Activated naive CD4-positive, alpha-beta T cell treated with Interleukin-2 at 50 U/mL for 16 hours (primary cell): ENCODE results near the gene CENATAC.
"Not testable (repeated sequence)": the region's sequence is repeated elsewhere in the genome, so short reads cannot be mapped to it uniquely, and the experiment has no call there.

ENCODE experiments used
- DNase-seq: peaks from one replicate; pipeline ENCODE4 v3.0.0-alpha.2; 2020

CENATAC gene

DNA sequence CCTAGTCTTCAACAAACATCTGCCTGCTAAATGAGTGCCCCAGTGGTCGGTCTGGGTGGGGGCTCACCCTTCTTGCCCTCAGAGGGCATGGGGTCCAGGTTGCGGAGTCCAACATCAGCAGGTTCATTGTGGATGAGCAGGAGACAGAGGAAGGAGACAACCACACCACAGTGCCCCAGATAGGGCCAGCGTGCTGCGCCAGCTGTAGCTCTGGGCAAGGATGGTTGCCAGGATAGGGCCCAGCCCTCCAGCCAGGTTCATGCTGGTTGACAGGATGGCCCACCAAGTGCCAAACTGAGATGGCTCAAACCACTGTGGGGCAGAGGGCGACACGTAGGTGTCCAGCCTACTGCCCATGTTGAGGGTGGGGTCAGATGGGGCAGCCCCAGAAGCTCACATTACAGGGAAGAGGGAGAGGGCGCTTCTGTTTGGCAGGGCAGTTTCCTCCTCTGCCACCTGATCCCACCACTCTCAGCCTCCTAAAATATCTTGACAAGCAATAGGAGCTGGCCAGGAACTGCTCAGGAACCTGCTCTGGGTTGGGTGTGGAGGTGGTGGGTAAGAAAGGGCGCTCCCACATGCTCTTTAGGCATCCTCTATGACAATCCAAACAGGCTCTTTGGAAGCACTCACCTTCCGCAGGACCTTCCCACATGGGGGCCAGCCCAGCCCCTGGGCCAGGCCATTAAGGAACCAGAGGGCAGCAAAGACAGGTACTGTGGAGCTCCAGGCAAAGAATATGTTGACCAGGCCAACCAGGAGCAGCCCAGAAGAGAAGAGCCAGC, 29.8 kb downstream of the CENATAC start:
- no peak for DNase-seq

DNA sequence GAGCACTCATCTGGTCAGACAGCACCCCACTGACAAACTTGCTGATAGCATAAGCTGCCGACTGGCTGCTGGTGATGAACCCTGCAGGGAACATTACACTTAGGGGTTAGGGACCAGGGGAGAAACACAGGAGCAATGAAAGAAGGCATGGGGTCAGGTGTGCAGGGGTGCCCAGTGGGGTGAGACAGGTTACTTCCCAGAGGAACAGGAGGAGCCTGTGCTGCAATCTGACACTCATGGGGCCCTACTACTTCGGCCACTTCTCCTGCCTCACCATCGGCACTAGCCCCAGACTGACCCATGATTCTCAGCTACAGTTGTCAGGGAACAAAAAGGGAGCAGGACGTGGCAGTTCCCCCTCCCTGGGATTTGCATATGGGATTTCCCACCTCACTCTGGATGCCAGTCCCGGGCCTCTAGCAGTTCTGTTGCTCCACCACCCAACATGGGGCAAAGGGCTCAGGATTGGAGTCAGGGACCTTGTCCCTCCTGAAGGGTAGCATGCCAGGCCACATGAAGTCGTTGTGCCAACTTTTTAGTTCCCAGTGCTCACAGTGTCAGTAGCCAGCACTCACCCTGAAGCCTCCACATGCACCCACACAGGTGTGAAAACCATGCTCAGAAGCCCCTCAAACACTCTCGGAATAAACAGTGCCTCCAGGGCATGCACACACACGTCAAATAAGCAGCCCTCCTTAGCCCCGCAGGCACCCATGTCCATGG, 30.6 kb downstream of the CENATAC start:
- no peak for DNase-seq

DNA sequence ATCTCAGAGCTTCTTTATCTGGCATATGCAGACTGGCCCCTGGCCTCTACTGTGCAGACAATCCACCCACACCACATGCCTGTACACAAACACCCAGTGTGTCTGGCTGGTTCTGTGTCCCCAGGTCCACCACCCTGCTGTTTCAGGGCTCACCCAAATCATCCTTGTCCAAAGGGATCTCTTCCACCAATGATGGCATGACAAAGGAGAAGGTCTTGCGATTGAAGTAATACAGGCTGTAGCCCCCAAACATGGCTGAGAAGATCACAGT, 31.1 kb downstream of the CENATAC start:
- DNase-seq = no peak

DNA sequence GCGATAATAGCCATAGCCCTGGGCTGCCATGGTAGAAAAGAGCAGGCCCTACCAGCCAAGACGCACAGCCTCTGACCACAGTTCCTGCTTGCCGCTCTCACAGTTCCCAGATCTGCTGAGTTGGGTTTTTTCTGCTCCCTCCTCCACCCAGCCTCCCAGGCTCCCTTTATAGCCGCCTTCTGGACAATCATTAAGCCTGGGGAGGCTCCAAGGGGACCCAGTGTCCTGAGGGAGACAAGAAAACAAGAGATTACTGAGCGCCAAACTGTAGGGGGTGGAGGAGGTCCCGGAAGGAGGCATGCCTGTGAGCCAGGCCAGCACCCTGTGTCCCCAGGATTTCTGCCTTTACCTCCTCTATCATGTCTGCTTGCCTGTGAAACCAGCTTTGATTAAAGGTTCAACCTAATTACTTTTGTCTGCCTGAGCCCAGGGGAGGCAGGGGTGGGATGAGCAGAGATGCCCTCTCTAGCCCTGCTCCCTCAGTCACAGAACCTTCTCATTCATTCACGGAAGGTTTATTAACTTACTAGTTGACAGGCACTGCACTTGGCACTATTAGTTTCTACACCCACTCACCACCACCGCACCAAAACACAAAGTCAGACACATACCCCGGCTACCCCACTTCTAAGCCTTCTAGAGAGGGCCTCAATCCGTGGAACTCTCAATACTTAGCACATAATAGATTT, 31.5 kb downstream of the CENATAC start:
- peak; percentile 73 for DNase-seq

DNA sequence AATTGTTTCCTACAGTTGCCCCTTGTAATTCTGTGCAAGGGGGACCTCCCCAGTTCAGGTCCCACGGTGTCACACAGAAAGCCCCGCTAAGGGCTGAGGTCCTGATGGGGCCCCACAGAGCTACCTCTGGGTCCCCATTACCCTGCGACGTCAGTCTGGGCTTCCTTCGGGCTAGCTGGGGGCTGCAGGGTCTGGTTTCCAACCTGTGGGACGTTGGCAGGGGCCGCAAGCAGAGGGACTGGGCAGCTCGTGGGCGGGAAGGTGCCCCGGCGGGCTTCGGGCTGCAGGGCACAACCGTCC, 32.0 kb downstream of the CENATAC start:
- DNase-seq = no peak

DNA sequence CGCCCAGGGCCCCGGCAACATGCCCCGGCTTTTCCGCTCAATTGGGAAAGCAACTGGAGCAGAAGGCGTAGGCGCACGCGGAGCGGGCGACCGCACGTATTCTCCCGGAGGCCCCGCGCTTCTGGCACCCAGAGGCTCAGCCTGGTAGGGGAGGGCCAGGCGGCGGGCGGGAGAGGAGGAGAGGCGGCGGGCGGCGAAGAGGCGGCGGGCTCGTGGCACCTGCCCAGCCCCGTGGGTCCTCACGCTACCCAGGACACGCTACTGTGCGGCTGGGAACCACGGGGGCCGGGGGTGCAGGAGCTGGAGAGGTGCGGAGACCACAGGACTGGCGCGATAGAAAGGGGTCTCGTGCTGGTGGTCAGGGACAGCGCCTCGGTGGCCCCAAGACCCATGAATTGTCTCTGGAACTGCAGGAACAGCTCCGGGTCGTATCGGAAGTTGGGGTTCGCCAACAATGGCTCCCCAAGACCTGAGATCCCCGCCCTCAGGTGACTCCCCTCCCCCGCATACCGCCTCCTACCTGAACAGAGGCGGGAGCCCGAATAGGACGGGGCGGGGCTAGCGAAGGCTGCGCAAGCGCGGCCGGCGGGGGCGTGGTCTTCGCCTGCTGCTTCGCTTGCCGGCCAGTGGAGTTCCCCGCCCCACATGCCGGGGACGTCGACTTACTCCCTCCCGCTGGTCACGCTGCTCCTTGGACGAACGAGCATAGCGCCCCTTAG, 32.5 kb downstream of the CENATAC start, which contains the start of gene SLC37A4:
Gene SLC37A4, minus strand, starts transcription at position 549 of the 719 bp plus-strand sequence.
- peak; percentile 98 for DNase-seq

DNA sequence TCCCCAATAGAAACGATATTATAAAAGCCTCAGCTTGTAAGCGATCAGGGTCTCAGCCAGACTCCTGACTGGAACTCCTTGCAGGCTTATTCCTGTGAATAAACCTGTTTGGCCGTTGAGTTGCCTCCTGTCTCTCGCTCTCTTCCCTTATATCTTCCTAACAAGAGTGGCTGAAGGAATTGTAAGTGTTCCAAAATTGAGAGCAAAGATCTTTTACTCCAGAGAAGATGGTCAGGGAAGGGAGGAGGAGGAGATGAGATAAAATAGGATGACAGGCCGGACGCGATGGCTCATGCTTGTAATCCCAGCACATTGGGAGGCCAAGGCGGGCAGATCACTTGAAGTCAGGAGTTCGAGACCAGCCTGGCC, 34.0 kb downstream of the CENATAC start:
- DNase-seq = no peak

DNA sequence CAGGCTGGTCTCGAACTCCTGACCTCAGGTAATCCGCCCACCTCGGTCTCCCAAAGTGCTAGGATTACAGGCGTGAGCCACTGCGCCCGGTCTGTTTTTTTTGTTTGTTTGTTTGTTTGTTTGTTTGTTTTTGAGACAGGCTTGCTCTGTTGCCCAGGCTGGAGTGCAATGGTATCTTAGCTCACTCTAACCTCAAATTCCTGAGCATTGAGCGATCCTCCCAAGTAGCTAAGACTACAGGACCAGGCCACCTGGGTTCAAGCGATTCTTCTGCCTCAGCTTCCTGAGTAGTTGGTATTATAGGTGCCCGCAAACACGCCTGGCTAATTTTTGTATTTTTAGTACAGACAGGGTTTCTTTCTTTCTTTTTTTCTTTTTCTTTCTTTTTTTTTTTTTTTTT, 35.5 kb downstream of the CENATAC start:
- DNase-seq = not testable (repeated sequence)

DNA sequence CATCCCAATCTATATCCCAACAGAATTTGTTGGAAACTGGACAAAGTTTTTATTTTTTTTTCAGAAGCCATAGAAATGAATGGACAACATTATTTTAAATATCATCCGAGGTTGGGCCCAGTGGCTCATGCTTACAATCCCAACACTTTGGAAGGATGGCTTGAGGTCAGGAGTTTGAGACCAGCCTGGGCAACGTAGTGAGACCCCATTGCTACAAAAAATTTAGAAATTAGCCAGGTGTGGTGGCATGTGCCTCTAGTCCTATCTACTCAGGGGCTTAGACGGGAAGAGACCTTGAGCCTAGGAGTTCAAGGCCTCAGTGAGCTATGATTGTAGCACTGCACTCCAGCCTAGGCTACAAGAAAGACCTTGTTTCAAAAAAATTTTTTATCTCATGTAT, 36.9 kb downstream of the CENATAC start:
- no peak for DNase-seq

DNA sequence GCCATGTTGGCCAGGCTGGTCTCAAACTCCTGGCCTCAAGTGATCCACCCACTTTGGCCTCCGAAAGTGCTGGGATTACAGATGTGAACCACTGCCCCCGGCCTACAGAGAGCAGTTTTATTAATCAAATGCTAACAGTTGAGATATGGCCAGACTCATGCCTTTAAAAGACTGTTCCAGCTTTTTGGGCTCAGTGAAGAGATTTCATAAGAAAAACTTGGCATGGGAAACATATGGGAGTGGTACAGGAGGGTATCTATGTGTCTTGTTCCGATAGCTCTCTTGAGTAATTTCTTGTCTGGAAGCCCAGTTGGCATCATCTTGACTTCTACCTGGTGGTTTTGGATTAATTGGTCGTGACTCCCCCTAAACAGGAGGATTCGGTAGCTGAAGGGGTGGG, 40.9 kb downstream of the CENATAC start:
- DNase-seq = no peak

DNA sequence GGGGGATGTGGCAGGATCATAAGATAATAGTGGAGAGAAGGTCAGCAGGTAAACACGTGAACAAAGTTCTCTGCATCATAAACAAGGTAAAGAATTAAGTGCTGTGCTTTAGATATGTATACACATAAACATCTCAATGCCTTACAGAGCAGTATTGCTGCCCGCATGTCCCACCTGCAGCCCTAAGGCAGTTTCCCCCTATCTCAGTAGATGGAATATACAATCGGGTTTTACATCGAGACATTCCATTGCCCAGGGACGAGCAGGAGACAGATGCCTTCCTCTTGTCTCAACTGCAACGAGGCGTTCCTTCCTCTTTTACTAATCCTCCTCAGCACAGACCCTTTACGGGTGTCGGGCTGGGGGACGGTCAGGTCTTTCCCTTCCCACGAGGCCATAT, 41.5 kb downstream of the CENATAC start:
- DNase-seq = not testable (repeated sequence)

DNA sequence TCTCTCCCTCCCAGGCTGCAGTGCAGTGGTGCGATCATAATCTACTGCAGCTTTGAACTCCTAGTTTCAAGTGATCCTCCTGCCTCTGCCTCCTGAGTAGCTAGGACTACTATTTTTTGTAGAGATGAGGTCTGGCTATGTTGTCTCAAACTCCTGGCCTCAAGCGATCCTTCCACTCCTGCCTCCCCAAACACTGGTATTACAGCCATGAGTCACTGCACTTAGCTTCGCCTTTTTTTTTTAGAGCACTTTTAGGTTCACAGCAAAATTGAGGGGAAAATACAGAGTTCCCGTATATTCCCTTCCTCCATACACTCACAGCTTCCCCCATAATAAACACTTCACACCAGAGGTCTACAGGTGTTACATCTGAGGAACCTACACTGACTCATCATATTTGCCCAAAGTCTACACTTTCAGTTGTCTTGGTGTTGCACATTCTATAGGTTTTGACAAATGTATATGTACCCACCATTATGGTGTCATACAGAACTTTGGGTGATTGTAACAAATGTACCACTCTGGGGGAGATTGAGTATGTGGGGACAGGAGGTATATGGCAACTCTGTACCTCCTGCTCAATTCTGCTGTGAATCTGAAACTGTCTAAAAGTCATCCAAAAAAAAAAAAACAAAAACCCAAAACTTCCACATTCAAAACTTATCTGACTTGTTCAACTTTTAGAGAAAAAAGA, 44.0 kb downstream of the CENATAC start:
- DNase-seq = no peak

DNA sequence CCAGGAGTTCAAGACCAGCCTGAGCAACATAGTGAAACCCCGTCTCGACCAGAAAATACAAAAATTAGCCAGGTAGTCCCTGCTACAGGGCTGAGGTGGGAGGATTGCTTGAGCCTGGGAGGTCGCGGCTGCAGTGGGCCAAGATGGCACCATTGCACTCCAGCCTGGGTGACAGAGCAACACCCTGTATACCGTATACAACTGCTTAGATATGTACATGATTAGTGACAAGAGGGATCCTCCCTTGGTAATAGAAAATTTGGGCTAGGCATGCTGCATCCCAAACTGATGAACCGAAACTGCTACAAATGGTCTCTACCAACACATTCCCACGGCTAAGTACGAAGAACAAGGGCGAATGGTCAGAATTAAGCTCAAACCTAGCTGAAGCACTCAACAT, 45.0 kb downstream of the CENATAC start:
- no peak for DNase-seq

DNA sequence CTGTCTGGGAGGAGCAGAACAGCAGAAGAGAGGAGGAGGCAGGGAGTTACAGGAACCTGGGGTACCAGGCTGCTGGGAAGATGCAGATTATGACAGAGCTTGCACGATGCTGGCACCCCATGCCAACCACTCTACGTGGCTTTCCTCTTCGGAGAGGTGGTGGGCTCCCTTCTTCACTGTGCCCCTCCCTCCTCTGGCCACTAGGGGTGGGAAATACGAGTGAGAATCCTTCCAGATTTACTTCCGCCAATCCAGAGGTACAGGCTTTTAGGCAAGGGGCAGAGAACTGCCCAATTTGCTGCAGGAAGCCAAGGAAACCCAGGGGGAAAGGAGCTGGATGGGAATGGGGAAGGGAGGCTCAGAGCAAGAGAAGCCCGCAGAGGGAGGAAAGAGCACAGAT, 46.8 kb downstream of the CENATAC start:
- DNase-seq = no peak

DNA sequence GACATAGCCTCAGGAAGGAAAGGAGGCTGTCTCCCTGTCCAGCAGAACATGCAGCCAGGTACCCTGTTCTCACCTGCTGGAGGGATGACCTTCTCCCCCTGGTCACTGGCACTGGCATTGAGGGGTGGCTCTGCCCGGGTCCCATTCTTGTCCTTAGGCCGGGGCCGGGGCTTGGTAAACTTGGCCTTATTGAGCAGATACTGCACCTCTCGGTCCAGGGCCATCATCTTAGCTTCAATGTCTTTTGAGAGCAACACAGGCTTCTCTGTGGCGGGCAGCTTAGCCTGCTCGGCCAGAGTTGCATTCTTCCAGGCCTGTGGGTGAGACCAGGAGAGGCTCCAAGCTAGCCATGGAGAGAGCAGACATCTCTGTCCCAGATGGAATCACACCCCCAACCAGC, 48.6 kb downstream of the CENATAC start:
- no peak for DNase-seq

DNA sequence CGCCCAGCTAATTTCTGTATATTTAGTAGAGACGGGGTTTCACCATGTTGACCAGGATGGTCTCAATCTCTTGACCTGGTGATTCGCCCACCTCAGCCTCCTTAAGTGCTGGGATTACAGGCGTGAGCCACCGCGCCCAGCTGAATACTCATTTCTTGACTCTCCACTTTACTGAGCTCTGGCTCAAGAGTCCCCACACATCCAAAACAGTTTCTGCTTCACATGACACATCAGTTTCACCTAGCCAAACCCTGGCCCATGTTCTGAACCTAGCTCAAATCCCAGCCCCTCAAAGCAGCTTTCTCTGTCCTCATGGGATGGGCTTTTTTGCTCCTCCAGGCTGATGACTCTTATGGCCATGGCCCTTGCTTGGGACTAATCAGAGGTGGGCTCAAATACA, 49.3 kb downstream of the CENATAC start:
- DNase-seq = no peak

DNA sequence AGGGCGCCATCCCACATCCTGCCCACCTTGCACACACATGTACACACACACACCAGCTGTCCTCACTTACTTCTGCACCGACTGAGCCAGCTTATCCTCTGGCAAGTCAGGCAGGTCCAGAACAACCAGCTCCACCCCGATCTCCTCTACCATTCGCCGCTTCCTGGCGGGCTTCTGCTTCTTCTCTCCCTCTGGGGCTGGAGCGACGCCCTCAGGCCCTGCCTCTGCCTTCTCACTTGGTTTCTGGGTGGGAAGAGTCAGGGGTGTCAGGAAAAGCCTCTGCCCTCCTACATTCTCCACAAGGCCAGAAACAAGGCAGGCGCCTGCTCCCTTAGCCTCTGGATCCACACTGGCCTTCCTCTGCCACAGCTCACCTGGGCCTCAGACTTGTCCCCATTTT, 50.7 kb downstream of the CENATAC start:
- no peak for DNase-seq

DNA sequence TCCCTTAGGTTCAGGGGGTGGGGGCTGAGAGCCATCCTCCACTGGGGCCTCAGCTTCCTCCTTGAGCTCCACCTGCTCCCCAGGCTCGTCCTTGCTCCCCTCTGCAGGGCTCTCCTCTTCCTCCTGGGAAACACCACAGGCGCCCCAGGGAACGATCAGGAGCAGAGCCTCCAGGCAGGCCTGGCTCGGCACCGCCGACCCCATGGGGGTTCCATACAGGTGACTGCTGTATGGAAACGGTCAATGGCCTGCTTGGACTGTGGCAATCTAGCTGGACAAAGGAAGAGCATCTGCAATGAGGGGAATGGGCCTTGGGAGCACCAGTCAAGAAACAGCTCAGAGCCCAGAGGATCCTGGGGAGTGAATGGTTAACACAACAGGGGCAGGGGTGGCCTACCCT, 51.1 kb downstream of the CENATAC start:
- DNase-seq = no peak

DNA sequence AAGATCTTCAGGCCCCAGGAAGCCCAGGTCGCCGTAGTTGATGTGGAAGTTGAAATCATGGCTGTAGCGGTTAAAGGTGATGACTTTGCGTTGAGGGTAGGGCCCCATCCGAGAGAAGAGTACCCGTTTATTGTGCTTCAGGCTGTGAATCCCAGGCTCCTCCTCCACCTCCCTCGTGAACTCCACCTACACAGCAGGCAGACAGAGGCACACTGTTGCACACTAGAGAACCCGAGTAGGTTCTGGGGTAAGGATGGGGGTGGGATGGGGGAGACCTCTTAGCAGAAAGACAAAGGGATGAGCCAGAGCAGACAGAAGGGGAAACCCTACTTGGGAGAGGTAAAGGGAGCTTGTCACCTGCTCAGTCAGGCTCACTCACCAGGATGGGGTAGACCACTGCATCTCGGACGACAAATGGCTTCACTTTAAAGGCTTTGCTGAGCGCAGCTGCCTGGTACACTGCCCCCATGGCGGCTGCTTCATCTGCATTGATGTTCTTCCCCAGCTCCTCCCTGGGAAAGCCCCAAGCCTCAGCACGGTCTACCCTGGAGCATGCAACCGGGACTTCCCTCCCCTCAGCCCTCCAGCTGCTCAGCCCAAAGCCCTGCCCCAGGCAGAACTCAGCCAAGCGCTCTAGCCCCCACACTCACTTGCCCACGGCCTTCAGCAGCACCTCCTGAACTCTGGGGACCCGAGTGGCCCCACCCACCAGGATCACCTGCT, 53.7 kb downstream of the CENATAC start:
- DNase-seq = peak; percentile 35

DNA sequence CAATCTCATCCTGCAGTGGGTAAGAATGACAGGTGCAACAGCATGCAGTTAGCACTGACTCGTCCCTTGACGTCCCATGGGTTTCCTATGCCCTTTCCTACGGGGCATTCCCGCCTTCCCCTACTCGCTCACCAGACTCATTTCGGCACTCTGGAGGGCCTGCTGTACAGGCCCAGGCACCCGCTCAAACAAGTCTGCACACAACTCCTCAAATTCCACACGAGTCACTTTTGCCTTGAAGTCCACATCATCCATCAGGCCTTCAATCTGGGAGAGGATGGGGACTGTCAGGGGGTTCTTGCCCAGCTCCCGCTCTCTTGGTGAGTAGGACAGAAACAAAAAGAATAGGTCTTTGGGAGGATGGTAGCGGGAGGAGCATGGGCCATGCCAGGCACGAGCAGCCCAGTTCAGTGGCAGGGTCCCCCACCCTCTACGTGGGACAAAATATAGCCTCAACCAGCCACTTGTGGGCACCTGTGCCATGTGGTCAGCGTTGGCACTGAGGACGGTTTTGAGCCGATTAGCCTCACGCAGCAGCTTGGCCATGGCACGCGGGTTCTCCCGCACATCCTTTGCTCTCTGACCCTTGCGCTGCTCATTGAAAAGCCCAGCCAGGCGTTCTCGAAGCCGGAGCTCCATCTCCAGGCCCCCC, 54.4 kb downstream of the CENATAC start:
- DNase-seq = no peak

DNA sequence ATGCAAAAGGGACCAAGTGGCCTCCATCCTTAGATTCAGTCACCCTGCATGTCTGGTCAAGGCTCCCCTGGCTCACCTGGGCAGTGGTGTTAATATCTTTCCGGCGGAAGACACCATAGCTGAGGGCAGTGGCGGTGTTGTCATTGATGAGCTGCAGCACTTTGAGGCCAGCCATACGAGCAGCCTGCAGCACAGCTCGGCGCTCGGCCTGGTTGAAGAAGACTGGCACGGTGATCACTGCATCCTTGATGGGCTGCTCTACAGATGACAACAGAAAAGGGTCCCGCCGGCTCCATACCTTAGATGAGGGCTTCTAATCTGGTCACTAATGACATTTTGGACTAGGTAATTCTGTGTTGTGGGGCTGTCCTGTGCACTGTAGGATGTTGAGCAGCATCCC, 56.5 kb downstream of the CENATAC start:
- DNase-seq = no peak

DNA sequence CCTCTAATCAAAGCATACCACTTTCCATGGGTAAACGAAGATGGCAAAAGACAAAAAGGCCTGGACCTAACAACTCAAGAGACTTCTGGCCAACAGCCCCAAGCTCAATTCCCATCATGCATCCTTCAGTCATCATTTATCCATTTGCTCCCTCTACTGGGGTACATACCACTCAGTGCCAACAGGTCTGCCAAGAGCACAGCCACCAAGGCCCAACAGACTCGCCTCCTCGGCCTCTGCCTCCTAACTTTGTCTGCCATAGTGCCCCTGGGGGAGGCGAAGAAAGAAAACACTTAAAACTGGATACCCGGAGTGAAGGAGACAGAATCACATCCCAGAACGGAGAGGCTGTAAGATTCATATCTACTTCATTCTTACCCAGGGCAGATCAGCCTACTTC, 58.0 kb downstream of the CENATAC start:
- DNase-seq = peak; percentile 8
